HepG2 (cell line): ENCODE results near the gene TBC1D12. TPM values are rescaled to one million over a fixed set of nuclear protein-coding genes. Genes with fewer than 3 reads are reported as not detected.
A peak's percentile ranks its signal among the peaks of the same experiment; 100 is the strongest.

Experiments used
- ATAC-seq: fragments of 200-7000 bp; cut with Tn5 transposase; 3 replicates; pipeline ENCODE4 v1.9.1; 2020; ENCODE audit warnings: mild to moderate bottlenecking, moderate library complexity
- Bru-seq: library from RNA; stranded (reverse); fragments of 400-500 nt; gene quantifications from one replicate; lab custom pipeline; 2021; lab: Mats Ljungman, UMichigan
- BruChase-seq, 2 experiments: library from RNA; stranded (reverse); fragments of 400-500 nt; gene quantifications; one replicate each; lab custom pipeline; 2021; lab: Mats Ljungman, UMichigan
- BruUV-seq: library from RNA; stranded (reverse); fragments of 400-500 nt; replicated peaks from 2 replicates; lab custom pipeline; 2021; lab: Mats Ljungman, UMichigan
- CTCF ChIA-PET: fragments of 300-600 bp; formaldehyde crosslinking; extraction: SDS; loops from one replicate; lab custom pipeline; 2021; ENCODE audit warnings: low total read pairs, inconsistent platforms, low intra/inter-chr PET ratio; lab: Yijun Ruan, JAX
- POLR2A ChIA-PET: fragments of 350-600 bp; sonication (Branson Sonifier 250); formaldehyde crosslinking; loops from one replicate; lab custom pipeline; 2020; ENCODE audit warnings: antibody characterized with exemption, inconsistent platforms; lab: Yijun Ruan, JAX
- DNase-seq: peaks from one replicate; pipeline ENCODE4 v3.0.0-alpha.2; 2015; ENCODE audit warnings: low spot score
- FAIRE-seq: peaks from 3 replicates; lab custom pipeline; 2011; peaks lifted over from hg19 to GRCh38; lab: Jason Lieb, UNC
- H2AFZ ChIP-seq: one replicate; pipeline ENCODE4 v1.6.1; 2011; ENCODE audit warnings: low read length, inconsistent platforms
- H3K27ac ChIP-seq: fragments of 300-600 bp; 3 replicates; pipeline ENCODE4 v1.8.0; 2011; ENCODE audit warnings: mixed run types, mild to moderate bottlenecking, mixed read lengths, low read length, inconsistent platforms; ENCODE audit not compliant: insufficient read depth; ENCODE audit errors: extremely low read length
- H3K27me3 ChIP-seq, 2 experiments: fragments of 200-600 bp in 1 of 2; 2 replicates in 1 of 2; 3 replicates in 1 of 2; pipeline versions ENCODE4 v1.6.0 to v1.8.0; 2011; ENCODE audit warnings: low read length in 2 of 2, mild to moderate bottlenecking in 2 of 2, moderate library complexity in 2 of 2, inconsistent platforms in 1 of 2; ENCODE audit not compliant: insufficient read depth in 2 of 2, control insufficient read depth in 1 of 2
- H3K36me3 ChIP-seq, 2 experiments: fragments of 200-600 bp in 1 of 2; replicated peaks in 1 of 2; 2 replicates in 1 of 2; 3 replicates in 1 of 2; pipeline versions ENCODE4 v1.5.1 to v1.8.0; 2011; ENCODE audit warnings: low read length in 2 of 2, inconsistent platforms in 1 of 2; ENCODE audit not compliant: insufficient read depth in 2 of 2, control insufficient read depth in 1 of 2
- H3K4me1 ChIP-seq: 2 replicates; pipeline ENCODE4 v1.5.1; 2012; ENCODE audit warnings: low read length, inconsistent platforms; ENCODE audit not compliant: insufficient read depth
- H3K4me2 ChIP-seq: 2 replicates; pipeline ENCODE4 v1.6.0; 2011; ENCODE audit warnings: low read depth, low read length, inconsistent platforms
- H3K4me3 ChIP-seq, 3 experiments: fragments of 200-600 bp in 1 of 3; sonication (generic), shearing (Covaris generic) in 1 of 3; replicated peaks in 1 of 3; 2 replicates each; pipeline ENCODE4 v1.5.1; 2011 to 2016; ENCODE audit warnings: low read length in 3 of 3, inconsistent platforms in 2 of 3, low read depth in 2 of 3, mild to moderate bottlenecking in 2 of 3, control low read depth in 1 of 3, mixed read lengths in 1 of 3; ENCODE audit not compliant: insufficient read depth in 1 of 3
- H3K79me2 ChIP-seq: one replicate; pipeline ENCODE4 v1.6.1; 2011; ENCODE audit warnings: low read length, inconsistent platforms; ENCODE audit not compliant: insufficient read depth
- H3K9ac ChIP-seq: 2 replicates; pipeline ENCODE4 v1.6.0; 2011; ENCODE audit warnings: mild to moderate bottlenecking, low read depth, low read length, inconsistent platforms; ENCODE audit not compliant: insufficient read depth
- H3K9me3 ChIP-seq: 2 replicates; pipeline ENCODE4 v1.5.1; 2012; ENCODE audit warnings: mild to moderate bottlenecking, low read length
- H4K20me1 ChIP-seq: 2 replicates; pipeline ENCODE4 v1.6.0; 2011; ENCODE audit warnings: inconsistent platforms, mild to moderate bottlenecking, low read length, moderate library complexity; ENCODE audit not compliant: insufficient read depth
- KLF9 ChIP-seq: IDR thresholded peaks from 2 replicates; pipeline ENCODE4 v1.6.1; 2016; ENCODE audit warnings: low read depth
- SPEN ChIP-seq: sonication (generic); formaldehyde crosslinking; IDR thresholded peaks from 2 replicates; pipeline ENCODE4 v1.5.1; 2020; ENCODE audit warnings: low read depth, mild to moderate bottlenecking, missing genetic modification reagents
- TFDP2 ChIP-seq: sonication (generic); formaldehyde crosslinking; IDR thresholded peaks from 2 replicates; pipeline ENCODE4 v1.4.0; 2020; ENCODE audit warnings: missing genetic modification reagents
- ZBTB1 ChIP-seq: sonication (generic); formaldehyde crosslinking; IDR thresholded peaks from 2 replicates; pipeline ENCODE4 v1.4.0; 2020; ENCODE audit warnings: missing genetic modification reagents, borderline replicate concordance
- ZFP91 ChIP-seq: sonication (generic); formaldehyde crosslinking; IDR thresholded peaks from 2 replicates; pipeline ENCODE4 v1.9.0; 2022; ENCODE audit warnings: missing genetic modification reagents, mild to moderate bottlenecking, borderline replicate concordance
- ZNF230 ChIP-seq: sonication (generic); formaldehyde crosslinking; IDR thresholded peaks from 2 replicates; pipeline ENCODE4 v1.4.0; 2020; ENCODE audit warnings: mild to moderate bottlenecking, missing genetic modification reagents
- ZNF256 ChIP-seq: sonication (generic); formaldehyde crosslinking; conservative IDR thresholded peaks from 2 replicates; pipeline ENCODE4 v1.4.0; 2020; ENCODE audit warnings: missing genetic modification reagents
- ZNF598 ChIP-seq: sonication (generic); formaldehyde crosslinking; IDR thresholded peaks from 2 replicates; pipeline ENCODE4 v1.5.1; 2020; ENCODE audit warnings: mild to moderate bottlenecking, missing genetic modification reagents, borderline replicate concordance
- WGBS: methylation state at CpG from one replicate; pipeline ENCODE4 v1.1.6; 2017; ENCODE audit warnings: low lambda C conversion rate; 5-methylcytosine and 5-hydroxymethylcytosine counted together
- in situ Hi-C: cut with HindIII; loops from 2 replicates; pipeline ENCODE4 v1.10.0; 2017; ENCODE audit warnings: low pct_unique_long_range_greater_than_20kb; ENCODE audit not compliant: extremely low pct_ligation_motif_present
- intact Hi-C: fragments of 100-400 bp; cut with micrococcal nuclease; formaldehyde crosslinking; loops from one replicate; pipeline ENCODE4 v1.10.0; 2022; ENCODE audit not compliant: unreplicated experiment
- long read RNA-seq, 2 experiments: library from RNA in 1 of 2; library from polyadenylated mRNA in 1 of 2; stranded (forward) in 1 of 2; unstranded in 1 of 2; transcript quantifications; one replicate each; pipeline ENCODE4 v2.0.0, GENCODE V29; 2019 to 2022
- polyA minus RNA-seq, 3 experiments: library from RNA; depleted of rRNA, polyadenylated mRNA; stranded (reverse); fragments of >200 nt; gene quantifications; 2 replicates each; pipeline ENCODE4 v1.2.3, GENCODE V29; 2011; ENCODE audit warnings: low replicate concordance in 1 of 3
- polyA plus RNA-seq, 8 experiments: library from polyadenylated mRNA; depleted of rRNA in 3 of 8; stranded (reverse) in 7 of 8; unstranded in 1 of 8; fragments of >200 nt; fragmentation: Illumina TruSeq in 4 of 8; extraction: Trizol in 4 of 8; gene quantifications; 2 replicates each; pipeline versions ENCODE4 v1.2.1 to v1.2.3, GENCODE V29; 2011 to 2016; ENCODE audit warnings: low read depth in 4 of 8, missing spikeins in 1 of 8, mixed read lengths in 1 of 8; ENCODE audit not compliant: insufficient read depth in 1 of 8
- total RNA-seq, 5 experiments: library from RNA; depleted of rRNA; stranded (reverse); fragments of >200 nt; fragmentation: Illumina TruSeq; extraction: Trizol; gene quantifications; 2 replicates each; pipeline ENCODE4 v1.2.3, GENCODE V29; 2016; ENCODE audit warnings: low read depth in 1 of 5
- TF ChIP-seq, protein P1 (sequence below): sonication (generic); formaldehyde crosslinking; IDR thresholded peaks from 2 replicates; pipeline ENCODE4 v1.4.0; 2020; ENCODE audit warnings: missing genetic modification reagents, borderline replicate concordance

TBC1D12 gene
- 6.2 and 7.2 TPM in 2 replicates for total RNA-seq (2016; rRNA removed; fragmentation: Illumina TruSeq; extraction: Trizol)
- total RNA-seq (2016; cell fraction: cytosol; rRNA removed; fragmentation: Illumina TruSeq; extraction: Trizol; ENCODE audit: low read depth): 3.8 TPM in 2 replicates
- 6.6 and 7.8 TPM in 2 replicates for total RNA-seq (2016; cell fraction: insoluble cytoplasmic fraction; rRNA removed; fragmentation: Illumina TruSeq; extraction: Trizol)
- total RNA-seq (2016; cell fraction: membrane; rRNA removed; fragmentation: Illumina TruSeq; extraction: Trizol): 3.5 and 3.7 TPM in 2 replicates
- total RNA-seq (2016; cell fraction: nucleus; rRNA removed; fragmentation: Illumina TruSeq; extraction: Trizol): 7.8 and 8.9 TPM in 2 replicates
- 4.7 and 5.7 TPM in 2 replicates for polyA plus RNA-seq (2011; rRNA removed)
- 1.6 and 2.7 TPM in 2 replicates for polyA plus RNA-seq (2011; cell fraction: cytosol; rRNA removed)
- polyA plus RNA-seq (2011; cell fraction: nucleus; rRNA removed): 4.1 and 4.4 TPM in 2 replicates
- polyA plus RNA-seq (2012): 4.1 and 5.6 TPM in 2 replicates
- 0.58 and 0.60 TPM in 2 replicates for polyA plus RNA-seq (2016; cell fraction: cytosol; fragmentation: Illumina TruSeq; extraction: Trizol; ENCODE audit: low read depth)
- polyA plus RNA-seq (2016; cell fraction: insoluble cytoplasmic fraction; fragmentation: Illumina TruSeq; extraction: Trizol; ENCODE audit: low read depth): 5.1 and 6.4 TPM in 2 replicates
- polyA plus RNA-seq (2016; cell fraction: membrane; fragmentation: Illumina TruSeq; extraction: Trizol; ENCODE audit: low read depth): 1.0 TPM in 2 replicates
- polyA plus RNA-seq (2016; cell fraction: nucleus; fragmentation: Illumina TruSeq; extraction: Trizol; ENCODE audit: insufficient read depth, low read depth): 9.5 and 10.1 TPM in 2 replicates
- polyA minus RNA-seq (2011; rRNA and poly(A)+ RNA removed; ENCODE audit: low replicate concordance): 2.9 and 3.1 TPM in 2 replicates
- polyA minus RNA-seq (2011; cell fraction: cytosol; rRNA and poly(A)+ RNA removed): 3.6 and 4.5 TPM in 2 replicates
- 9.8 and 10.6 TPM in 2 replicates for polyA minus RNA-seq (2011; cell fraction: nucleus; rRNA and poly(A)+ RNA removed)
- percentile 61 among the genes with signal in this experiment for Bru-seq, nascent RNA
- BruChase-seq, experiment 1, labeled RNA remaining after a 6-hour chase: percentile 65 among the genes with signal in this experiment
- BruChase-seq, experiment 2, labeled RNA remaining after a 2-hour chase: percentile 63 among the genes with signal in this experiment
- long read RNA-seq, experiment 1, partial matches to known transcripts: 2 of 2 reads
- long read RNA-seq, experiment 1, other reads (novel, unspliced or antisense): 0 of 2 reads
- long read RNA-seq, experiment 2: 0 reads

GRCh38 chr10:94402204-94402842 is at the start of gene TBC1D12:
Gene TBC1D12, plus strand, starts transcription at chr10:94402541. Its CDS starts 73 bp downstream, at chr10:94402614.
- peak within 1 kb of the TSS; percentile 92 for H3K27ac ChIP-seq
- peak within 1 kb of the TSS; percentile 98 for H2AFZ ChIP-seq
- peak; percentile 84 for ATAC-seq
- H3K9ac ChIP-seq: peak within 1 kb of the TSS; percentile 87
- ChIA-PET CTCF (no interaction called here), POLR2A (interaction anchor here (0.7 to 1.7 kb wide), 5 partner anchors 11 to 82 kb away, joined by 3 to 23 read pairs (median 4); partner anchors contain the start of gene NOC3L)
- DNase-seq: peak; percentile 93
- no peaks in the 10 kb centered on the region for H3K36me3 ChIP-seq
- in situ Hi-C loops: loop anchor here (5.0 kb wide), 1 partner anchor 40 kb away; the partner anchor contains the start of gene NOC3L
- peak within 1 kb of the TSS; percentile 92 to 97 (median 95) for H3K4me3 ChIP-seq
- FAIRE-seq: peak; percentile 85
- peak within 1 kb of the TSS; percentile 97 for H3K4me2 ChIP-seq
- H4K20me1 ChIP-seq: peaks cover 3% of the 10 kb centered on the region; the same call in 1 of the 2 replicates
- H3K27me3 ChIP-seq: no peaks in the 10 kb centered on the region; a peak in 1 of 5 replicates
- no TSS peak for BruUV-seq
- intact Hi-C loops: loop anchor here (1.0 to 5.0 kb wide), 2 partner anchors 40 kb away; partner anchors contain the start of gene NOC3L
- H3K79me2 ChIP-seq: peaks cover 34% of the 10 kb centered on the region
- peaks cover 55% of the 10 kb centered on the region for H3K4me1 ChIP-seq
- H3K9me3 ChIP-seq: no peaks in the 10 kb centered on the region
- WGBS: 3% methylated on average over 12 of the region's 56 CpGs
- TF ChIP-seq, protein P1, sequence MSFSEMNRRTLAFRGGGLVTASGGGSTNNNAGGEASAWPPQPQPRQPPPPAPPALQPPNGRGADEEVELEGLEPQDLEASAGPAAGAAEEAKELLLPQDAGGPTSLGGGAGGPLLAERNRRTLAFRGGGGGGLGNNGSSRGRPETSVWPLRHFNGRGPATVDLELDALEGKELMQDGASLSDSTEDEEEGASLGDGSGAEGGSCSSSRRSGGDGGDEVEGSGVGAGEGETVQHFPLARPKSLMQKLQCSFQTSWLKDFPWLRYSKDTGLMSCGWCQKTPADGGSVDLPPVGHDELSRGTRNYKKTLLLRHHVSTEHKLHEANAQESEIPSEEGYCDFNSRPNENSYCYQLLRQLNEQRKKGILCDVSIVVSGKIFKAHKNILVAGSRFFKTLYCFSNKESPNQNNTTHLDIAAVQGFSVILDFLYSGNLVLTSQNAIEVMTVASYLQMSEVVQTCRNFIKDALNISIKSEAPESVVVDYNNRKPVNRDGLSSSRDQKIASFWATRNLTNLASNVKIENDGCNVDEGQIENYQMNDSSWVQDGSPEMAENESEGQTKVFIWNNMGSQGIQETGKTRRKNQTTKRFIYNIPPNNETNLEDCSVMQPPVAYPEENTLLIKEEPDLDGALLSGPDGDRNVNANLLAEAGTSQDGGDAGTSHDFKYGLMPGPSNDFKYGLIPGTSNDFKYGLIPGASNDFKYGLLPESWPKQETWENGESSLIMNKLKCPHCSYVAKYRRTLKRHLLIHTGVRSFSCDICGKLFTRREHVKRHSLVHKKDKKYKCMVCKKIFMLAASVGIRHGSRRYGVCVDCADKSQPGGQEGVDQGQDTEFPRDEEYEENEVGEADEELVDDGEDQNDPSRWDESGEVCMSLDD: no peak
- TF ChIP-seq TFDP2 (peak; percentile 79; the same call in 1 of the 2 replicates), ZFP91 (CRISPR knock-in tag) (peak; percentile 72; the same call in 1 of the 2 replicates), KLF9 (CRISPR knock-in tag) (peak; percentile 31; the same call in 1 of the 2 replicates), ZBTB1 (no peak), ZNF598 (CRISPR knock-in tag) (no peak), SPEN (CRISPR knock-in tag) (peak; percentile 68), ZNF256 (0 out of 2 replicates have a peak, but pooled peaks have one; percentile 58), ZNF230 (CRISPR knock-in tag) (no peak)
